Measurements from ENCODE around the gene C20orf202.
"Not testable (repeated sequence)": the region's sequence is repeated elsewhere in the genome, so short reads cannot be mapped to it uniquely, and the experiment has no call there.

The C20orf202 gene

DNA sequence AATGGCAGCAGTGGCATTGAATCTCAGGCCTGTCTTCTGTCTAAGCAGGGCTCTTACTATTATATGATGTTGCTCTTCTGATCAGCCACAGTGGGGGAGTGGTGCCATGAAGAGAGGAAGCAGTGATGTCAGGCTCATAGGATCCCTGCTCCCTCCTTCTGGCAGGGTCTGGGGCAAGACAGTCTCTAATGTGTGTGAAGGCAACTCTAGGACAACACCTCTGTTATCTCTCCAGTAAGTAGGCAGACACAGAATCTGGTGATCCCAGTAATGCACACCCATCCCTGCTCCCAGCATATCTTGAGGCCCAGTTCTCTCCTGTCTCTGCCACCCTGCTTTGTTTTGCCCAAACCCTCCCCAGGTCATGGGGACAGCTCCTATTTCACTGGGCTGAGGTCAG is 8.8 kb downstream of the C20orf202 start:
- DNase-seq = no peak

DNA sequence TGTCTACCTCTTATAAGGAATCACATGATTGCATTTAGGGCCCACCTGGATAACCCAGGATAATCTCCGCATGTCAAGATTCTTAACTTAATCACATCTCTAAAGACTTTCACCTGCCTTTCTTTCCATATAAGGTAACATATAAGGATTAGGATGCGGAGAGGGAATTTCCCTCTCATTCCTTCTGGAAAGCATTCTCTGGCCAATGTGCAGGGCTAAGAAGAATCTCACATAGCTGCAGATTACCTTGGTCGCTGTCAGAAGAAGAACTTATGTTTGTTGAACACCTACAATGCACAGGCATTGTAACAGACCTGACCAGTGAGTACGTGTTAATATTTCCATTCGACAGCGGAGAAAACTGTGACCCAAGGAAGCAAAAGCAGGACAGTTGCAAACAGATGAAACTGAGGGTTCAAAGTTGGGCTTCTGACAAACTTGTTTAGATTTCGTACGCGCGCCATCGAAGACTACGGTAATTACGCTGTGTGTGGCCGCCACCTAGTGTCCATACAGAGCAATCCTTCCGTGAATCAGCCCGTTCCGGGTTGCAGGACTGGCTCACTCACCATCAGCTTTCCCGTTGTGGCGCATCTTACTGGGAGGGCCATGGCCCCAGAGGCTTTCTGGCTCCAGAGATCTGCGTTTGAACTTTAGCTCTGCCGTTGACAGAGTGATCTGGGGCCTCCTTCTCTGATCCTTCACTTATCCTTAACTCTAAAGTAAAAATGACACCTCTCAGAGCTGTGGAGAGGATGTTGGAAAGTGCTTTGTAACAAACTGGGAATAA is 9.5 kb downstream of the C20orf202 start:
- peak; percentile 80 for DNase-seq

DNA sequence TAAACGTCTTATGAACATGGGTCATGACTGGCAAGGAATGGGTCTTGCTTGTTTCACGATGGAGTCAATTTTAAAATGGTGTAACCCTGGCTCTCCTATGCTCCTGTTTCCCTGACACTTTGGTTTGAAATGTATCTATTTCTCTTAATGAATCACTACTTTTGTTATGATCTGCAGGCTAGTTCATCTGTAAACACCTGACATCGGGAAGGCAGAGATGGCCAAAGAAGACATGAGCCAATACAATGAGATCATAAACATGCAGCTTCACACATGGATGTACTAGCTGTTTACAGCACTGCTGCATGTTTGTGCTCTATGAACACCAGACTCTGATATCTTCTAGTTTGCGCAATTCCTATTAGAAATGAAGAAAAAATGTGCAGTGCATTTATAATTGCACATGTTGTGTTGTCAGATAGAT is 11.6 kb downstream of the C20orf202 start:
- no peak for DNase-seq

DNA sequence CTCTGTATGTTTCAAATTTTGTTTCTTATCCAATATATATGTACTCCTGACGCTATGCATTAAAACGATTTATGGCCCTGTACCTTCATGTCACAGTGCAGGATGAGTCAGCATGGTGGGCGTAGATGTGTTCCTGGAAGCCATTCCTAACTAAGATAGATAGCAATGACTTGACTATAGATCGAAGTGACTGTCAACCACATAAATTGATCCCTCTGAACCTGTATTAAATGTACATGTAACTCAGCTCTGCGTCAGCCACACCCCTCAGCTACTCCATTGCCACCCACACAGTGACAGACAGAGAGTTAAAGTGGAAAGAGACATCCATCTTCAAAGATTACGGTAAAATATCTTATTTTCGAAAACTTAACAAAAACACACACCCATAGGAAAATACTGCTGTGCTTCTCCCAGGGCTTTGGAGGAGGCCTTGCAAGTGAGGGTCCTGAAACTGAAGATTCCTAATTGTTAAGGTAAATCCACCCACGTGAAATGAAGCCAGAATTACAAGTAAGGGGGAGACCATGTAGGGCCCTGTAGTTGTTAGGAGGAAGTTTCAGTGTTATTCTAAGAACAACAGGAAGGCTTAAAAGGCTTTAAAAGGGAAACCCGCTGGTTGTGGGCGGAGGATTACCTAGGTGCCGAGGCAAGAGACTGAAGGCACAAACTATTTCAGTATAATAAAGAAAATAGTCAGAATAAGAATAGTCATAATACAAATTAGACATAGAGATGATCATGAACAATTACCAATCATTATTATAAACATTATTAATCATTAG is 12.3 kb downstream of the C20orf202 start:
- peak; percentile 54 for DNase-seq

DNA sequence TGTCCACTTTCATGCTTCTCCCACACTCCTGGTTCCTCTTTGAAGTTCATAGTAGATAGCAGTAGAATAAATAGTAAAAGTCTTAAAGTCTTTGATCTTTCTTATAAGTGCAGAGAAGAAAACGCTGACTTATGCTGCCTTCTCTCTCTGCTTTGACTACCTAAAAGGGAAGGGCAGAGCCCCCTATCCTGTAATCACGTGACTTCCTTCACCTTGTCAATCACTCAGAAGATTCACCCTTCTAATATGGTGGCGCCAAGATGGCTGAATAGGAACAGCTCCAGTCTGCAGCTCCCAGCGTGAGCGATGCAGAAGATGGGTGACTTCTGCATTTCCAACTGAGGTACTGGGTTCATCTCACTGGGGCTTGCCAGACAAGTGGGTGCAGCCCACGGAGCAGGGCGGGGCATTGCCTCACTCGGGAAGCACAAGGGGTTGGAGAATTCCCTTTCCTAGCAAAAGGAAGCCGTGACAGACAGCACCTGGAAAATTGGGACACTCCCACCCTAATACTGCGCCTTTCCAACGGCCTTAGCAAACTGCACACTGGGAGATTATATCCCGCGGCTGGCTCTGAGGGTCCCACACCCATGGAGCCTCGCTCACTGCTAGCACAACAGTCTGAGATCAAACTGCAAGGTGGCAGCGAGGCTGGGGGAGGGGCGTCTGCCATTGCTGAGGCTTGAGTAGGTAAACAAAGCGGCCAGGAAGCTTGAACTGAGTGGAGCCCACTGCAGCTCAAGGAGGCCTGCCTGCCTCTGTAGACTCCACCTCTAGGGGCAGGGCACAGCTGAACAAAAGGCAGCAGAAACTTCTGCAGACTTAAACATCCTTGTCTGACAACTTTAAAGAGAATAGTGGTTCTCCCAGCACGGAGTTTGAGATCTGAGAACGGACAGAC is 13.5 kb downstream of the C20orf202 start:
- DNase-seq = not testable (repeated sequence)

DNA sequence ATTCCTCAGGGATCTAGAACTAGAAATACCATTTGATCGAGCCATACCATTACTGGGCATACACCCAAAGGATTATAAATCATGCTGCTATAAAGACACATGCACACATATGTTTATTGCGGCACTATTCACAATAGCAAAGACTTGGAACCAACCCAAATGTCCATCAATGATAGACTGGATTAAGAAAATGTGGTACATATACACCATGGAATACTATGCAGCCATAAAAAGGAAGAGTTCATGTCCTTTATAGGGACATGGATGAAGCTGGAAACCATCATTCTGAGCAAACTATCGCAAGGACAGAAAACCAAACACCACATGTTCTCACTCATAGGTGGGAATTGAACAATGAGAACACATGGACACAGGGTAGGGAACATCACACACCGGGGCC is 19.5 kb downstream of the C20orf202 start:
- not testable (repeated sequence) for DNase-seq

DNA sequence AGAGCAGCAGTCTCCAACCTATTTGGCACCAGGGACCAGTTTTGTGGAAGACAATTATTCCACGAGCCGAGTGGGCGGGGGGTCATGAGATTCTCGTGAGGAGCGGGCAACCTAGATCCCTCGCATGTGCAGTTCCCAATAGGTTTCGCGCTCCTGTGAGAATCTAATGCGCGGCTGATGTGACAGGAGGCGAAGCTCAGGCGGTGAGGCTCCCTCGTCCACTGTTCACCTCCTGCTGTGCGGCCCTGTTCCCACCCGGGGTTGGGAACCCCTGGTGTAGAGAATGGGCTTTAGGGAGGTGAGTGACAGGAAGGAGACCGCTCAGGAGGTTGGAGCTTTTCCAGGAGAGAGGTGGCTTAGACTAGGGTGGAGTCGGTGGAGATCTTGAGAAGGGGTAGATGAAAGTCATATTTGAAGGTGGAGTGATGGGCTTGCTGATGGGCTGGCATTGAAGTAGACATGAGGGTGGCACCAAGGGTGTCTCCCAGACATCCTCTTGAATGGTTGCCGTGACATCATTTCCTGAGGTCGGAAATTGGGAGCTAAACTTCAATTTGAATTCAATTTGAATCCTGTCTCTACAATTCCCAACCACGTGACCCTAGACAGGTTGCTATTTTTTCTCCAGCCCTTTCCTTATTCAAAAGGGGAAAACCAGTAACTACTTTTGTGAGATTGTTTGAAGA is 21.1 kb downstream of the C20orf202 start:
- no peak for DNase-seq

DNA sequence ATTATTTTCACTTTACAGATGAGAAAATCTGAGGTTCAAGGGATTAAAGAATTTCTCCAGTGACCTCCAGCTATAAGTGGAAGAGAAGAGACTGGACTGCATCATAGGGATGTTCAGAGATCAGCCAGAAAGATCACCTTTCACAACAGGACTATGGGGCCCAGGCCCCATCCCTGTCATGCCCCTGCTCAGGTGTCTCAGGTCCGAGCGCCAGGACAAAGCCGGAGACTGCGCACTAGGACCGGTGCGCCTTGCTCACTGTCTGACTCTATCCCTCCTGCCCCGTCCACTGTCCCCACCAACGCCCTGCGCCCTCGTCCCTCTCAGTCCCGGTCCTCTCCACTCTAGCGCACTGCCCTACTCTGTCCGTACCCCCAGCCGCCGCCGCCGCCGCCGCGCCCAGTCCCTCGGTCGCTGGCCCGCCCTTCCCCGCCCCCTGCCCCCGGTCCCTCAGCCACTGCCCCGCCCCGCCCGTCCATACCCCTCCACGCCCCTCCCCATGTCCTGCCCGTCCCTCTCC is 22.1 kb downstream of the C20orf202 start:
- DNase-seq = no peak

DNA sequence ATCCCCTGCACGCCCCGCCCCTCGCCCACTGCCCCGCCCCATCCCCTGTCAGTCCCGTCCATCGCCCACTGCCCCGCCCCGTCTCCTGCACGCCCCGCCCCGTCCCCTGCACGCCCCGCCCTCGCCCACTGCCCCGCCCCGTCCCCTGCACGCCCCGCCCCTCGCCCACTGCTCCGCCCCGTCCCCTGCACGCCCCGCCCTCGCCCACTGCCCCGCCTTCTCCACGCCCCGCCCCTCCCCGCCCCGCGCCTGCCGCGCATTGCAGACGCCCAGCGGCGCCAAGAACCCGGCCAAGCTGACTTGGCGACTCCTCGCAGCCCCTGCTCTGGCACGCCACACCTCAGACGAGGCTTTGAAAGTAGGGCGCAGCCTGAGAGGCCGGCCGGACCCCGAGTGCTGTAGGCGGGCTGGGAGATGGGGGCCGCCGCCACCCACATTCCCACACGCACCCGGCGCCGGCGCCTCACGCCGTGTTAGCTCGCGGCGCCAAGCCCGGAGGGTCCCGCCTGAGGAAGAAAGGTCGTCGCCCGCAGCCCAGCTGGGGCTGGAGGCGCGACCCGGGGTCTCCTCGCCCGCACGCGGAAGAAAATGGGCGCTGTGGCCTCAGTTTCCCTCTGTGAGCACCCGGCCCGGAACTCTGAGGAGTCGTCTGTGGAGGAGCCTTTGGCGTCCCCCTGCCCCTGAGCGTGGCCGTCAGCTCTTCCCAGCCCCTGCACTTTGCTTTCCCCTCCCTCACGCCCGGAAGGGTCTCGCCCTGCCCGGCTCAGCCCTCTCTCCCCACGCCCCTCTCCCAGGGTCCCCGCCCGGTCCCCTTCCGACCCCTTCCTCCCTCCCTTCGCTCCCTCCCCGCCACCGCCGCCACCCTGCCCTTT is 22.8 kb downstream of the C20orf202 start, which contains the start of gene RAD21L1:
Gene RAD21L1, plus strand, starts transcription at position 262 of the 872 bp plus-strand sequence. CDS start 2,410 bp downstream, outside the sequence.
- peak; percentile 83 for DNase-seq

DNA sequence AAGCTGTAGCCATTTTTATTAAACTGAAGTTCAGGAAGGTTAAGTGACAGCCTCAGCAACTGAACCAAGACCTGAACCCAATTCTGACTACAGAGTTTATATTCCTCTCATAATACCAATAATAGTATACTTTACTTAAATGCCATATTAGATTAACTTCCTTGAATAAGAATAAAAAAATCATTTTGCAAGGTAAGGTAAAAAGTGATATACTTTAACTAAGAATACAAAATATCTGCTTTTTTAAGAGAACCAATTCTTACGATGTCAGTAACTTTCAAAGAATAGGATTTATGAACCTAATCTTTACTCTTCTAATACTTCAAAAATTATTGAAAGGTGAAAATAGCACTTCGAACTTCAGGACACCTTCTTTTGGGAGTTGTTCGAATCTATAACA is 26.3 kb downstream of the C20orf202 start:
- no peak for DNase-seq

DNA sequence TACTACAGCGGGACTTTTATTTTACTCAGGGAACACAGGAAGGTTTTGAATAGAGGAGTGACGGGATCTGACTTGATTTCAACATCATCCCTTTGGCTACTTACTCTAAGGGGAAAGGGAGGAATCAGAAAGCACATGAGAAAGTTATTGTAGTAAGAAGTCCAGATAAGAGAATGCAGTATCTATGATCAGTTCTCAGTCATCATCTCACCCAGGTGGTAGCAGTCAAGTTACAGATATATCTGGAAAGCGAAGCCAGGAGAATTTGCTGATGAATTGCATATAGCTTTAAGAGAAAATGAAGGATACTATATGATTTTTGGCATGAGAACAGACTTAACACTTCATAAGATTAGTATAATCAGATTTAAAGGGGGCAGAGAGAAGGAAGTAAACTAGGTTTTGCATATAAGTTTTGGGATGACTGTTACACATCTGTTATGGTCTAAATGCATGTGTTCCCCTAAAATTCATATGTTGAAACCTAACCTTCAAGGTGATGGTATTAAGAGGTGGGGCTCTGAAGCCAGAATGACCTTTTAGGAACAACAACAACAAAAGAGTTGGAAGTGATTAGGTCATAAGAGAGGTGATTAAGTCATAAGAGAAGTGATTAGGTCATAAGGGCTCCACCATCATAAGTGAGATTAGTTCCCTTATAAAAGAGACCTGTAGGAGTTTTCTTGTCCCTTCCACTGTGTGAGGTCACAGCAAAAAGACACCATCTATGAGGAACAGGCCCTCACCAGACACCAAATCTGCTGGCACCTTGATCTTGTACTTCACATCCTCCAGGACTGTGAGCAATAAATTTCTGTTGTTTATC is 29.2 kb downstream of the C20orf202 start:
- DNase-seq = no peak

DNA sequence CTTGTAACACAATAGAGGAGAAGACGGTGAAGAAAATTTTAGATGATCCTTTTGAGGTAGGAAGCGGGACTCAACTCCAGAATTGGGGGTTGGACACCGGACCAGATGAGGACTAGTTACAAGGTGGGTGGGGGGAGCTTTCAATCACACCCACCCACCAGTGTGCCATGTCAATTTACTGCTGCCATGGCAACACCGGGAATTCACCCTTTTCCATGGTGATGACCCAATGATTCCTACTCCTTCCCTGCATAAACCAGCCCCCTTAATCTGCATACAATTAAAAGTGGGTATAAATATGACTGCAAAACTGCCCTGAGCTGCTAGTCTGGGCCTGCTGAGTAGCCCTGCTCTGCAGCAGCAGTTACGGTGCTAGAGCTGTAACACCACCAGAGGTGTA is 37.3 kb downstream of the C20orf202 start:
- DNase-seq = no peak

DNA sequence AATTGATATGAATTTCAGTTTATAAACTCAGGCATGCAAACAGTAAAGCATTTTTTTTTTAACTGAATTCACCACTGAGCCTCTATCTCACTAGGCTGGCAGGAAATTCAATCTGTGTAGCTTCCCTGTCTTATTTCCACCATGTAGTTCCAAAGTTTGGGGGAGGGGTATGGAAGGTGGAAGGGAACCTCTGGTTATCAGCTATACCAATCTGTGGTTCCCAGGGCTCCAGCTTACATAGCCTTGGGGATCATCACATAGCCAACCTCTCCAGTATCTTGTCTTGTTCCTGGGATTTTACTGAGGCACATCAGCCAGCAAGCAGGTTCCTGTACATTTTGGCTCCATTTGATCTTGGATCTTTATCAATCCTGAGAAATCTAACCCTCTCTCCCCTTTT is 38.2 kb downstream of the C20orf202 start:
- no peak for DNase-seq

DNA sequence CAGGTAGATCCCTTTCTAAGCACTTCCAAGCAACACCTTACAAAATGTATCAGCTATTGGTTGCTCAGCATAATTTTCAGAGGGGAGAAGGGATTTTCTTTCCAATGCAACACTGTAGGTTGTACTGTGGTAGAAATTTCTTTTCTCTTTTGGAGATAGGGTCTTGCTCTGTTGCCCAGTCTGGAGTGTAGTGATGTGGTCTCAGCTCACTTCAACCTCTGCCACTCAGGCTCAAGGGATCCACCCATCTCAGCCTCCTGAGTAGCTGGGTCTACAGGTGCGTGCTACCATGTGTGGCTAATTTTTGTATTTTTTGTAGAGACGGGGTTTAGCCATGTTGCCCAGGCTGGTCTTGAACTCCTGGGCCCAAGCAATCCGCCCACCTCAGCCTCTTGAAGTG is 38.8 kb downstream of the C20orf202 start:
- no peak for DNase-seq

DNA sequence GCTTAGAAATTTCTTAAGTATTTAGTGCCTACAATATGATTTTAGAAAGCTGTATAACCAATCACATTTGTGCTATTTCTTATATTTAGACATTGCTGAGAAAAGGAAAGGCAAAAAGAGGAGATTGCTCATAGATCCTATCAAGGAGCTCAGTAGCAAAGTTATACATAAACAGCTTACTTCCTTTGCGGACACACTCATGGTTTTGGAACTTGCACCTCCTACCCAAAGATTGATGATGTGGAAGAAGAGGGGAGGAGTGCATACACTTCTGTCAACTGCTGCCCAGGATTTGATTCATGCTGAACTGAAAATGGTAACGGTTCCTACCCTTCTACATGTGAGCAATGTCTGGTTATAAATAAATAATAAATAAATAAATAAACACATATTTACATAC is 39.3 kb downstream of the C20orf202 start:
- DNase-seq = no peak

DNA sequence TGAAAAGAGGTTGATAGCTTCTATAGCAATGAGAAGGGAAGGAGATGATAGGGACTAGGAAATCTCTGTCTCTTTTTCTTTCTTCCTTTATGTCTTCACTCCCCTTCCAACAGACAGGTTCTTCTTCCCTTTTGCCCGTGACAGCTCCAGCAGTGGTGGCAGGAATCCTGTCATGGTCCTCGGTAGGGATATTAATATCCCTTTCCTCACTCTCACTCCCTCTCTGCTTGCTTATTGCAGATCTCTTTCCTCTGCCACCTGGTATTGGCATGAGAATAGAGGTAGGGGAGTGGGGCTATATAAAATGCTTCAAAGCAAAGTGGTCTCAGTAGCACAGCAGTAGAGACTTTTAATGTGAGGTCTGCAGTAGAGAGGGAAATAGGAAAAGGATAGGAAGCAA is 42.3 kb downstream of the C20orf202 start:
- no peak for DNase-seq

DNA sequence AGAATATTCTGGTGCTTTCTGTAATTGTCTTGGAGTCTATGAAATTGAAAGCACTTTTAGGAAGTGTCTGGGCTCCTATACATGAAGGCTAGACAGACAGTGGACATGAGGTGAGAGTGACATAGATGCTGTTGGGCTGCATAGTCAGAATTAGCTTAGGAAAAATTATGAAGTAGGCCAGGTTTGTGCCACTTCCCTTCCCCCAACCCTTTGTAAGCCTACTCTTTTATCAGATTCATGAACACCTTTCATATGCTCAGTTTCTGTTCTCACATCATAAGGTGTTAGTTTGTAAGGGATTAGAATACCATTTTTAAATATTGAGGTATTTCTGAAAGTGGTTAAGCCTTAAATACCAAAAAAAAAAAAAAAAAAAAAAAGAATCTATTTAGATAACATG is 44.4 kb downstream of the C20orf202 start:
- no peak for DNase-seq

DNA sequence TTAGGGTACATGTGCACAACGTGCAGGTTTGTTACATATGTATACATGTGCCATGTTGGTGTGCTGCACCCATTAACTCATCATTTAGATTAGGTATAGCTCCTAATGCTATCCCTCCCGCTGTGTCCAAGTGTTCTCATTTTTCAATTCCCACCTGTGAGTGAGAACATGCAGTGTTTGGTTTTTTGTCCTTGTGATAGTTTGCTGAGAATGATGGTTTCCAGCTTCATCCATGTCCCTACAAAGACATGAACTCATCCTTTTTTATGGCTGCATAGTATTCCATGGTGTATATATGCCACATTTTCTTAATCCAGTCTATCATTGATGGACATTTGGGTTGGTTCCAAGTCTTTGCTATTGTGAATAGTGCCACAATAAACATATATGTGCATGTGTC is 47.0 kb downstream of the C20orf202 start:
- not testable (repeated sequence) for DNase-seq

DNA sequence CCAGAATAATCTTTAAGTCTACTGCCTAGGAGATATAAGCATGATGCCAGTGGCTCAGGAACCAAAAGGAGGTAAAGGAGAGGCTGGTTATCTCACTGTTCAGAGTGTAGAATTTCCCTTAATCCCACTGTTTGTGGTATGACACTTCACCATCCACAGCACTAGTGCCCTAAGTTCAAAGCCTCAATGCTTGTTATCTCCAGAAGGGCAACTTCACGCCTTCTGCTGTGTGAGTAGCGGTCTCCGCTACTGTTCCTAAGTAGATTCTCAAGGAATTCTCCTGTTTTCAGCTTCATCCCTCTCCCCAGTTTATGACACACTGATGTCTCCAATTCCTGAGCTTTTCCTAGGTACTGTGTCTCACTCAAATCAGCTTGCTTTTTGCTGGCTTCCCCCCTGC is 49.2 kb downstream of the C20orf202 start:
- no peak for DNase-seq

DNA sequence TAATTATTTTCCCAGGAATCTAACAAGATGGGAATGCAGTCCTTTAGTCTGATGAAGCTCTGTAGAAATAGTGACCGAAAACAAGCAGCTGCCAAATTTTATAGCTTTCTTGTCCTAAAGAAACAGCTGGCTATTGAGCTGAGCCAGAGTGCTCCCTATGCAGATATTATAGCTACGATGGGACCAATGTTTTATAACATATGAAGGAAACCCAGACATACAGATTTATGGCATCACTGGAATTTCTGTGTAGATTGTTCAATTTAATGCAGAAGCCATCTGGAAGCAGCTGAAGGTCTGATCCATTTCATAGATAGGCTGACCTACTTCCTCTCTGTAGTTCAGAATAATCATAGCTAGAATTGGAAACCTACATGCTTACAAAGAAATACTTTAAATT is 51.0 kb downstream of the C20orf202 start:
- DNase-seq = no peak

All from activated CD4-positive, alpha-beta T cell treated with anti-CD3 and anti-CD28 coated beads, Interleukin-2, amount 50 U/mL, for 16 hours (primary cell).